ENCODE data around the gene MECP2.

Gene MECP2

DNA sequence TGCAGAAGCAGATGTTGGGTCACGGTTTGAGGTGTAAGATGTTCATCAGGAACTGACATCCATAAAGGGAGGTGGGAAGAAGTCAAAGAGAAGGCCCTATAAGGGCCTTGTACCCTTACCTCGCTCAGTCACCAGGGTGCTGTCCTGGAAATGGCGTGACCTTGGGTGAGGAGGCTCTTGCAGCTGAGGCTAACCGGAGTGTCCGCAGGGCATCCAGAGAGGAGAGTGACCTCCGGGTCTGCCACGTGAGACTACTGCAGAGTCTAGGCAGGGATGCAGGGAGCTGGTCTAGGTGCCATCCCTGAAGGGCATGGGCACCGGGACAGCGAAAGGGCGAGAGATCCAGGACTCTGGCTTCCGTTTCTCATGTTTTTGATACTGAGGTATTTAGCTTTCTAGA is 49.1 kb downstream of the MECP2 start:
- H3K4me3 ChIP-seq (ENCODE audit: low read depth, low read length): no peak overlapping the region
- no peak for TF ChIP-seq CTCF (conservative IDR thresholded peaks at IDR 0.05; ENCODE audit: low read depth, low read length)
- no peak for DNase-seq (ENCODE audit: low read depth)

GRCh38 chrX:154046940-154047610 is 50.4 kb downstream of the MECP2 start:
- no peak for TF ChIP-seq CTCF (conservative IDR thresholded peaks at IDR 0.05; ENCODE audit: low read depth, low read length)
- H3K4me3 ChIP-seq (ENCODE audit: low read depth, low read length): no peak overlapping the region
- peak; percentile 56 for DNase-seq (ENCODE audit: low read depth)

GRCh38 chrX:154046031-154046781 is 51.3 kb downstream of the MECP2 start:
- peak; percentile 81 for DNase-seq (ENCODE audit: low read depth)
- TF ChIP-seq CTCF (conservative IDR thresholded peaks at IDR 0.05; ENCODE audit: low read depth, low read length): peak; percentile 45
- no peak overlapping the region for H3K4me3 ChIP-seq (ENCODE audit: low read depth, low read length)

DNA sequence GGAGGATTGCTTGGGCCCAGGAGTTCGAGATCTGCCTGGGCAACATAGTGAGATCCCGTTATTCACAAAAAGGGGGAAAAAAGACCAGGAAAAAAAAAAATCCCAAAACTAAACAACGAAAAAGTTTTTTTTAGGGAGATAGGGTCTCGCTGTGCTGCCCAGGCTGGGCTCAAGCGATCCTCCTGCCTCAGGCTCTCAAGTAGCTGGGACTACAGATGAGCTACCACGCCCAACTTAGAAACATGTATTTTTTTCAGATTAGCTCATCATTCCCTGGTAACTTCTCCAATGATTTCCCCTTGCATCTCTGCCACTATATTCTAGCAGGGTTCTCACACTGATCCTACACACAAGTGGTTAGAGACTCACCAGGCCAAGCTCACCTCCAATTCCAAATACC is 53.4 kb downstream of the MECP2 start:
- TF ChIP-seq CTCF (conservative IDR thresholded peaks at IDR 0.05; ENCODE audit: low read depth, low read length): no peak

DNA sequence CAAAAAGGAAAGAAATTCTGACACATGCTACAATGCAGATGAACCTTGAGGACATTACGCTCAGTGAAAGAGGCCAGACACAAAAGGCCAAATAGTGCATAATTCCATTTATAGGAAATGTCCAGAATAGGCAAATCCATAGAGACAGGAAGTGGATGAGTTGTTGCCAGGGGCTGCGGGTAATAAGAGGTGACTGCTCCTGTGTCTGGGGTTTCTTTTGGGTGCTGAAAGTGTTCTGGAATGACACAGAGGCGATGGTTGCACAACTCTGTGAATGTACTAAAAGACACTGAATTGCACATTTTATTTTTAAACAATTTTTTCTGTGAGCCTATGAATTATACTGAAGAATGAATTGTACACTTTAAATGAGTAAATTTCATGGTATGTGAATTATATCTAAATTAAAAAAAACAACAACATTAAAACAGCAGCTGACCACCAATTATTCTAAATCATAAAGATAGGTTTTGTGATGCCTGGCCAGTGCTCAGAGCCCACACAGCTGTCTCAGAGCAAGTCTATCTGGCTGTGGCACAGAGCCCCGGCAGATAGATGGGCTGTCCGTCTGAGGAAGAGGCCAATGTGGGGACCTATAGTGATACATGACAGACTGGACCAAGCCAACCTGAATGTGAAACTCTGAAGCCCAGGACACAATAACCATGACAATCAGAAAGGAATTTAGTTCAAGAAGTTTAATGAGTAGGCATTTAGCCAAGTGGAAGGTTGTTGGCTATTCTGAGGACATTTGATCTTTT is 54.3 kb downstream of the MECP2 start:
- TF ChIP-seq CTCF (conservative IDR thresholded peaks at IDR 0.05; ENCODE audit: low read depth, low read length): no peak
- peak; percentile 77 for DNase-seq (ENCODE audit: low read depth)
- H3K4me3 ChIP-seq (ENCODE audit: low read depth, low read length): no peak overlapping the region

More for the DNA sequence above, 53.4 kb downstream of the MECP2 start:
- H3K4me3 ChIP-seq (ENCODE audit: low read depth, low read length): no peak overlapping the region
- no peak for DNase-seq (ENCODE audit: low read depth)

DNA sequence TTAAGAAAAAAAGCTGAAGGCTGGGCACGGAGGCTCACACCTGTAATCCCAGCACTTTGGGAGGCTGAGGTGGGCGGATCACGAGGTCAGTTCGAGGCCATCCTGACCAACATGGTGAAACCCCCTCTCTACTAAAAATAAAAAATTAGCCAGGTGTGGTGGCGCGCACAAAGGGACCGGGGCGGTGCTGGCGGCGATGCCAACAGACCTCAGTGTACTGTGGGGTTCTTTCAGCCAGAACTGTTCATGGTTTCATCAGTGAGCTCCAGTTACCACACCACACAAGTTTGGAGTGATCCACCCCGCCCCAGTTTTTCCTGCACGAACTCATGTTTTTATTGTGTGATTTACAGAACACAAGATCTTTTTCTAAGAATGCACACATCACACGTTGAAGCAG is 56.7 kb downstream of the MECP2 start:
- no peak overlapping the region for H3K4me3 ChIP-seq (ENCODE audit: low read depth, low read length)
- TF ChIP-seq CTCF (conservative IDR thresholded peaks at IDR 0.05; ENCODE audit: low read depth, low read length): no peak

More for the DNA sequence above, 56.7 kb downstream of the MECP2 start:
- no peak for DNase-seq (ENCODE audit: low read depth)

All from choroid plexus epithelial cell (primary cell).